ENCODE results near the gene PLIN5.

PLIN5 gene

GRCh38 chr19:4482721-4483364 is 52.2 kb downstream of the PLIN5 start:
- no peak overlapping the region for H3K4me3 ChIP-seq (ENCODE audit: low read depth, low read length)

GRCh38 chr19:4477034-4477801 is 57.8 kb downstream of the PLIN5 start:
- no peak for TF ChIP-seq CTCF (conservative IDR thresholded peaks at IDR 0.05; ENCODE audit: low read depth, low read length)
- no peak for DNase-seq (ENCODE audit: low read depth)
- no peak overlapping the region for H3K4me3 ChIP-seq (ENCODE audit: low read depth, low read length)

More at GRCh38 chr19:4482721-4483364, 52.2 kb downstream of the PLIN5 start:
- no peak for TF ChIP-seq CTCF (conservative IDR thresholded peaks at IDR 0.05; ENCODE audit: low read depth, low read length)
- no peak for DNase-seq (ENCODE audit: low read depth)

- H3K4me3 ChIP-seq (ENCODE audit: low read depth, low read length): peak overlapping the region; percentile 78
- DNase-seq (ENCODE audit: low read depth): peak; percentile 82
- no peak for TF ChIP-seq CTCF (conservative IDR thresholded peaks at IDR 0.05; ENCODE audit: low read depth, low read length)
Observed at GRCh38 chr19:4474514-4475022, 60.5 kb downstream of the PLIN5 start.

GRCh38 chr19:4473763-4474513 is 61.1 kb downstream of the PLIN5 start:
- no peak for TF ChIP-seq CTCF (conservative IDR thresholded peaks at IDR 0.05; ENCODE audit: low read depth, low read length)
- no peak for DNase-seq (ENCODE audit: low read depth)
- peak overlapping the region; percentile 78 for H3K4me3 ChIP-seq (ENCODE audit: low read depth, low read length)

- H3K4me3 ChIP-seq (ENCODE audit: low read depth, low read length): peak overlapping the region; percentile 78
- TF ChIP-seq CTCF (conservative IDR thresholded peaks at IDR 0.05; ENCODE audit: low read depth, low read length): no peak
- DNase-seq (ENCODE audit: low read depth): no peak
Observed at GRCh38 chr19:4473011-4473762, 61.8 kb downstream of the PLIN5 start.
